Measurements from ENCODE around the gene CFAP161. TPM values are rescaled to one million over a fixed set of nuclear protein-coding genes. Genes with fewer than 3 reads are reported as not detected.

Gene CFAP161
- total RNA-seq, 5 donors from 2014 or later (not counting 1 experiment from before 2014, with no cell fraction given) = 0.35 TPM; not detected in 4

DNA sequence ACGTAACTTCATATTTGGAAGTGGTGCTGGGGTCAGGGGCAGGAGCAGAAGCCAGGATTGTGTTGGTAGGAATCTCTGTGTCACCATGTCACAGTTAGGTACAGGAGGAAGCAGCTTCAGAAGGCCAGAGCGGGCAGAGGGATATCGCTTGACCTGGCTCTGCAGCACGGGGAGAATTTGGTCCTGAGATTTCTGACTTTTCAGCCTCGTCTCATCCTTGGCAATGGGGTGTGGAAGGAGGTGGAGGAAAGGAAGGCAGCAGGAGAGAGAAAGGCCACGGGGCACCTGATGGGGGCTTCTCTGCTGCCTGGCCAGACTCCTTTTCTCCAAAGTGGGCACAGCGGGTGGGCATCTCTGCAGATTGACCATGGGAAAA lies 63.2 kb downstream of the CFAP161 start:
- DNase-seq (no peak), ATAC-seq (replicated peaks in 1 of 4) (no peak)
- H3K27me3 ChIP-seq (replicated peaks in 1 of 2; ENCODE audit: control insufficient read depth in 2 of 2, extremely low read depth in 1 of 2, insufficient read depth in 2 of 2, low read length in 1 of 2) = peaks cover 0 to 26% of the 10 kb centered on the region in 2 experiments
- H3K4me3 ChIP-seq (ENCODE audit: control insufficient read depth in 1 of 2, extremely low read depth in 1 of 2, low read length in 1 of 2) = no peak overlapping the region
- ChIA-PET CTCF (no interaction called here), POLR2A (no interaction called here)
- Mint-ChIP-seq H3K36me3 (no peaks in the 10 kb centered on the region), H3K27me3 (peaks cover 3 to 25% of the 10 kb centered on the region in 2 donors), H3K4me3 (no peak overlapping the region), H3K27ac (no peak overlapping the region), H3K9me3 (no peaks in the 10 kb centered on the region), H3K4me1 (peaks cover 0 to 5% (median 0%) of the 10 kb centered on the region in 3 donors)
- H3K36me3 ChIP-seq (ENCODE audit: control insufficient read depth in 2 of 2, extremely low read depth in 1 of 2, insufficient read depth in 1 of 2, low read length in 1 of 2) = no peaks in the 10 kb centered on the region
- no peaks in the 10 kb centered on the region for H3K9me3 ChIP-seq
- H3K4me1 ChIP-seq (ENCODE audit: control insufficient read depth in 1 of 2, extremely low read depth in 1 of 2, insufficient read depth in 2 of 2, low read length in 2 of 2) = no peaks in the 10 kb centered on the region
- H3K27ac ChIP-seq (ENCODE audit: low read length) = no peak overlapping the region
- WGBS (ENCODE audit: insufficient coverage) = 63% methylated on average over 4 of the region's 7 CpGs

DNA sequence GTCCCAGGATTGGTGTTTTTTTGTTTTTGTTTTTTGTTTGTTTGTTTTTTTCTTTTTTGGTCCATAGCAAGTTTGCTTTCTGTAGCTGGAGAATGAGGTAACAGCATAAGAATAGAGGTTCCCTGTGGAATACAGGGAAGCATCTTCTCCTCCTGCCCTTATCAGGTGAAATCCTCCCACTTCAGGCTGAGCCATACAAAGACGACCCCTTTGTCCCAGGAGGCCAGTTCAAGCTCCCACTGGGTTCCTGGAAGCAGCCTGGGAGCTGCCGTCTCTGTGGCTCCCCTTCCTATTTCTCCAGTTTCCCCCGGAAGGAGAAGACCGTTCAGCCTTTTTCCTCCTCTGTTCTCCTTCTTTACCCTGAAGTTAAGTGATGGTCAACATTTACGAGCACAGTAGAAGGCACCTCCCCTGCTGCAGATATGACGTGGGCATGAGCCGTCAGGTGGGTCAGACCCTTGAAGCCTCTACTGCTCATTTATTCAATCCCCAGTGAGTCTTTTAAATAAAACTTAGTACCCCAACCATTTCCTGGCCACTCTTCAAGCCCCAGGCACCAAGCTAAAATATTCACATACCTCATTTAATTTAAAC lies 63.7 kb downstream of the CFAP161 start:
- peaks cover 3 to 23% of the 10 kb centered on the region in 2 donors for H3K27me3 Mint-ChIP-seq
- H3K27me3 ChIP-seq (replicated peaks in 1 of 2; ENCODE audit: control insufficient read depth in 2 of 2, extremely low read depth in 1 of 2, insufficient read depth in 2 of 2, low read length in 1 of 2) = peaks cover 0 to 25% of the 10 kb centered on the region in 2 experiments
- WGBS (ENCODE audit: insufficient coverage) = 80% methylated on average over 5 of the region's 7 CpGs
- H3K4me1 ChIP-seq (ENCODE audit: control insufficient read depth in 1 of 2, extremely low read depth in 1 of 2, insufficient read depth in 2 of 2, low read length in 2 of 2) = no peaks in the 10 kb centered on the region
- POLR2A ChIA-PET = no interaction called here
- no peaks in the 10 kb centered on the region for H3K36me3 ChIP-seq (ENCODE audit: control insufficient read depth in 2 of 2, extremely low read depth in 1 of 2, insufficient read depth in 1 of 2, low read length in 1 of 2)
- no peaks in the 10 kb centered on the region for H3K9me3 Mint-ChIP-seq
- H3K9me3 ChIP-seq = no peaks in the 10 kb centered on the region
- peaks cover 0 to 5% (median 0%) of the 10 kb centered on the region in 3 donors for H3K4me1 Mint-ChIP-seq
- H3K4me3 ChIP-seq (ENCODE audit: control insufficient read depth in 1 of 2, extremely low read depth in 1 of 2, low read length in 1 of 2) = no peak overlapping the region
- no peak overlapping the region for H3K4me3 Mint-ChIP-seq
- H3K27ac Mint-ChIP-seq = no peak overlapping the region
- CTCF ChIA-PET = no interaction called here
- DNase-seq (no peak), ATAC-seq (replicated peaks in 1 of 4) (no peak)
- H3K36me3 Mint-ChIP-seq = no peaks in the 10 kb centered on the region
- no peak overlapping the region for H3K27ac ChIP-seq (ENCODE audit: low read length)

Other genes starting within 250 kb of the CFAP161 start
- 10 to 100 TPM; 17.7 to 32.8 (median 30.7) TPM for gene MESD, start 144.5 kb upstream of the CFAP161 start, total RNA-seq
- 10 to 100 TPM; 10.9 to 36.2 (median 29.8) TPM for gene TLNRD1, start 133.3 kb upstream of the CFAP161 start, total RNA-seq
- gene IL16, start 62.6 kb downstream of the CFAP161 start, total RNA-seq = 100 to 1,000 TPM; 143 to 319 (median 299) TPM
- gene STARD5, start 189.9 kb downstream of the CFAP161 start, total RNA-seq = 1 to 10 TPM; 5.8 to 8.5 (median 7.3) TPM
- gene TMC3, start 239.9 kb downstream of the CFAP161 start, total RNA-seq = not detected

Data from T-cell (primary cell).